ENCODE measurements around the gene PHOSPHO2. TPM values are rescaled to one million over a fixed set of nuclear protein-coding genes. Genes with fewer than 3 reads are reported as not detected.

PHOSPHO2 gene
- total and polyA plus RNA-seq, 2 experiments from 2014 or later: 8.3 to 8.7 TPM

DNA sequence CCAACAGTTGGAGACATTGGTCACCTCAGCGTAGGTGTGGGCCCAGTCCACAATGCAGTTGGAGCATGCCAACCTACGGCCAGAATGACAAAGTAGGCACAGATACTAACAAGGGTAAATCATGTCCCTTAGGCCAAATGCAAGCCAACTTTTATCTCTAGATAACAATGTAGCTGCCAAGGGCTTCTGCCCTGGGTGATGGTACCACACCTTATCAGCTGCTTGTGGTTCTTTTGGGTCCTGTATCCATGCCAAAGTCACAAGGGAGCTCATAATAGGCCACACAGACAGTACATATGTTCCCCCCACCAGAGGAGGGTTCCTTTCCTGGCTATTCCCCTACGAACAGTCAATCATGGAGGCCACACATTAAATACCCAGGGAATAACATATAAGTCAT lies 19.1 kb downstream of the PHOSPHO2 start:
- Histone ChIP-seq H3K4me3 (no peak overlapping the region), H3K4me1 (ENCODE audit: insufficient read depth) (no peaks in the 10 kb centered on the region), H3K36me3 (ENCODE audit: insufficient read depth) (0 out of 2 replicates have a peak, but pooled peaks cover 3% of the 10 kb centered on the region), H3K27ac (ENCODE audit: low read depth) (no peak overlapping the region), H3K79me2 (replicated peaks; ENCODE audit: insufficient read depth) (no peaks in the 10 kb centered on the region), H3F3A (replicated peaks; ENCODE audit: low read depth) (no peaks in the 10 kb centered on the region), H2AFZ (no peak overlapping the region), H3K27me3 (ENCODE audit: insufficient read depth) (no peaks in the 10 kb centered on the region), H3K4me2 (no peak overlapping the region), H4K20me1 (replicated peaks; ENCODE audit: insufficient read depth) (no peaks in the 10 kb centered on the region), H3K9me2 (ENCODE audit: insufficient read depth) (no peaks in the 10 kb centered on the region)
- Mint-ChIP-seq H3K4me3 (no peak overlapping the region), H3K27me3 (ENCODE audit: insufficient read depth, low read depth, poor library complexity) (peaks cover 5% of the 10 kb centered on the region), H3K4me1 (peaks cover 7% of the 10 kb centered on the region; the same call in 1 of the 3 replicates), H3K9me3 (peaks cover 9% of the 10 kb centered on the region; the same call in 2 of the 3 replicates), H3K36me3 (ENCODE audit: low read depth) (peaks cover 19% of the 10 kb centered on the region), H3K27ac (no peak overlapping the region)
- ATAC-seq: no peak
- DNase-seq (ENCODE audit: low spot score): no peak
- TF ChIP-seq POLR2AphosphoS5 (IDR thresholded peaks at IDR 0.05; ENCODE audit: low read depth): no peak
- TF ChIP-seq CREB1 (CRISPR knock-in tag; IDR thresholded peaks at IDR 0.05; ENCODE audit: low read depth): no peak
- no peak for TF ChIP-seq ZNF114 (CRISPR knock-in tag; IDR thresholded peaks at IDR 0.05)
- no peak for TF ChIP-seq STAT1 (IDR thresholded peaks at IDR 0.05; ENCODE audit: unreplicated experiment)
- TF ChIP-seq ETS1 (IDR thresholded peaks at IDR 0.05): no peak
- TF ChIP-seq NANOG (IDR thresholded peaks at IDR 0.05; ENCODE audit: borderline replicate concordance): no peak
- TF ChIP-seq CTCF (conservative IDR thresholded peaks at IDR 0.05; ENCODE audit: low read depth in 2 of 2): no peak
- TF ChIP-seq EZH2 (IDR thresholded peaks at IDR 0.05; ENCODE audit: low read depth, unreplicated experiment): no peak
- TF ChIP-seq EZH2phosphoT487 (IDR thresholded peaks at IDR 0.05; ENCODE audit: unreplicated experiment): no peak
- TF ChIP-seq, protein P1, sequence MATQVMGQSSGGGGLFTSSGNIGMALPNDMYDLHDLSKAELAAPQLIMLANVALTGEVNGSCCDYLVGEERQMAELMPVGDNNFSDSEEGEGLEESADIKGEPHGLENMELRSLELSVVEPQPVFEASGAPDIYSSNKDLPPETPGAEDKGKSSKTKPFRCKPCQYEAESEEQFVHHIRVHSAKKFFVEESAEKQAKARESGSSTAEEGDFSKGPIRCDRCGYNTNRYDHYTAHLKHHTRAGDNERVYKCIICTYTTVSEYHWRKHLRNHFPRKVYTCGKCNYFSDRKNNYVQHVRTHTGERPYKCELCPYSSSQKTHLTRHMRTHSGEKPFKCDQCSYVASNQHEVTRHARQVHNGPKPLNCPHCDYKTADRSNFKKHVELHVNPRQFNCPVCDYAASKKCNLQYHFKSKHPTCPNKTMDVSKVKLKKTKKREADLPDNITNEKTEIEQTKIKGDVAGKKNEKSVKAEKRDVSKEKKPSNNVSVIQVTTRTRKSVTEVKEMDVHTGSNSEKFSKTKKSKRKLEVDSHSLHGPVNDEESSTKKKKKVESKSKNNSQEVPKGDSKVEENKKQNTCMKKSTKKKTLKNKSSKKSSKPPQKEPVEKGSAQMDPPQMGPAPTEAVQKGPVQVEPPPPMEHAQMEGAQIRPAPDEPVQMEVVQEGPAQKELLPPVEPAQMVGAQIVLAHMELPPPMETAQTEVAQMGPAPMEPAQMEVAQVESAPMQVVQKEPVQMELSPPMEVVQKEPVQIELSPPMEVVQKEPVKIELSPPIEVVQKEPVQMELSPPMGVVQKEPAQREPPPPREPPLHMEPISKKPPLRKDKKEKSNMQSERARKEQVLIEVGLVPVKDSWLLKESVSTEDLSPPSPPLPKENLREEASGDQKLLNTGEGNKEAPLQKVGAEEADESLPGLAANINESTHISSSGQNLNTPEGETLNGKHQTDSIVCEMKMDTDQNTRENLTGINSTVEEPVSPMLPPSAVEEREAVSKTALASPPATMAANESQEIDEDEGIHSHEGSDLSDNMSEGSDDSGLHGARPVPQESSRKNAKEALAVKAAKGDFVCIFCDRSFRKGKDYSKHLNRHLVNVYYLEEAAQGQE (IDR thresholded peaks at IDR 0.05; ENCODE audit: unreplicated experiment): no peak
- TF ChIP-seq ZNF462 (CRISPR knock-in tag; IDR thresholded peaks at IDR 0.05): no peak
- TF ChIP-seq ZNF331 (CRISPR knock-in tag; IDR thresholded peaks at IDR 0.05; ENCODE audit: low read depth): no peak
- TF ChIP-seq JUNB (IDR thresholded peaks at IDR 0.05; ENCODE audit: unreplicated experiment): no peak
